KOPT-K1 (cell line): ENCODE data around the gene ARID4A.
"Not testable (repeated sequence)": the region's sequence is repeated elsewhere in the genome, so short reads cannot be mapped to it uniquely, and the experiment has no call there.

Experiments
- H3K27ac ChIP-seq: fragments of 200-600 bp; sonication (generic); 2 replicates; pipeline ENCODE4 v1.5.1; 2016; ENCODE audit warnings: antibody characterized with exemption, mild to moderate bottlenecking, low read depth, low read length; ENCODE audit not compliant: poor library complexity, severe bottlenecking
- H3K36me3 ChIP-seq: fragments of 200-600 bp; sonication (generic); 2 replicates; pipeline ENCODE4 v1.5.1; 2017; ENCODE audit warnings: antibody characterized with exemption, mild to moderate bottlenecking, low read length, moderate library complexity; ENCODE audit not compliant: insufficient read depth
- H3K9me3 ChIP-seq: fragments of 200-600 bp; sonication (generic); 2 replicates; pipeline ENCODE4 v1.5.1; 2017; ENCODE audit warnings: antibody characterized with exemption, low read length, mild to moderate bottlenecking; ENCODE audit not compliant: insufficient read depth, poor library complexity, severe bottlenecking

ARID4A gene

GRCh38 chr14:58416934-58417333 is 118.6 kb downstream of the ARID4A start:
- not testable (repeated sequence) for H3K27ac ChIP-seq, H3K9me3 ChIP-seq
- peaks cover 98% of the 10 kb centered on the region for H3K36me3 ChIP-seq
